IPS-20b (cell line): ENCODE measurements around the gene TCF4.

Source experiments
- H3K27ac ChIP-seq: one replicate; pipeline ENCODE4 v1.5.1; 2013; ENCODE audit warnings: low read length
- H3K27me3 ChIP-seq: 2 replicates; pipeline ENCODE4 v1.6.1; 2013; ENCODE audit warnings: mild to moderate bottlenecking, low read length, inconsistent platforms; ENCODE audit not compliant: insufficient read depth
- H3K36me3 ChIP-seq: 2 replicates; pipeline ENCODE4 v1.6.1; 2013; ENCODE audit warnings: low read depth, mild to moderate bottlenecking, inconsistent platforms, low read length, moderate library complexity; ENCODE audit not compliant: insufficient read depth
- H3K4me1 ChIP-seq: 2 replicates; pipeline ENCODE4 v1.6.1; 2013; ENCODE audit warnings: mild to moderate bottlenecking, control low read depth, inconsistent platforms, low read length, moderate library complexity; ENCODE audit not compliant: insufficient read depth
- H3K4me3 ChIP-seq: 2 replicates; pipeline ENCODE4 v1.5.1; 2013; ENCODE audit warnings: mild to moderate bottlenecking, low read length, inconsistent platforms
- H3K9ac ChIP-seq: 2 replicates; pipeline ENCODE4 v1.6.1; 2013; ENCODE audit warnings: low read depth, mild to moderate bottlenecking, inconsistent platforms, low read length, moderate library complexity
- H3K9me3 ChIP-seq: 2 replicates; pipeline ENCODE4 v1.6.1; 2013; ENCODE audit warnings: mild to moderate bottlenecking, low read depth, low read length, inconsistent platforms; ENCODE audit not compliant: insufficient read depth

Gene TCF4

DNA sequence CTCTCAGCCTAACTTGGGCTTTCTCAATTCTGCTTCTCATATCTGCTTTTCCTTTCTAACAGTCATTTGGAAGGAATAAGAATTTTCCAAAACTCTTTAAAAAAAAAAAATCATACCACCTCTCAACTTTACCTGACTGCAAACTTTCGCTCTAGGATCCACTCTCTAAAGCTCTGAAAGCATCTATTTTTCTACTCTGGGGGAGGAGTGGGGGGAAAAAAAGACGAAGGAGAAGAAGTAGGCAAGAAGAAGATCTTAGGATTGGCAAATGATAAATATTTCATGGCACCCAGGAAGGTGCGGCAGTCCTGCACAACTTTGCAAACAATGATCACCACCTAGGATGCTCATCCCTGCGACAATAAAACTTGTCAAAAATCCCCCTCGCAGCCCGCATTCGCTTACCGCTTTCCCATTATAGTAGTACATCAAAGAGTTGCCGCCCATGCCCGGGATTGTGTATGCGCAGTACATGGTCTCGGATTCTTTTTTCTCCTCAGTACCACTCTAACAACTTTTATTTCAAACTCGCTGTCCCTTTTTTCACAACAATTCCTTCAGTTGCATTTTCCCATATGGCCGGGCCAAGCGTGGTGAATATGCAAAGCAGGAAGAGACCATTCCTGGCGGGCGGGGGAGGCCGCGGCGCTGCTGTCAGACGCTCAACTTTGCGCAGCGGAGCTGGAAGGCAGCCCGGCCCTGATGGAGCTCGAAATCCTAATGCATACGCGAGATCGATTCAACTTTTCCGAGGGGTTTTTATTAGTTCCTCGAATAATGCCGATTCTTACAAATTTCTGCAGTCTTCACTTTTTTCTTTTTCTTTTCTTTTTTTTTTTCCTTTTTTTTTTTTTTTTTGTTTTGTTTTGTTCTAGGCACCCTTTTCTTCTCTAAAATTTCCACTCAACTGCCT lies 266.5 kb downstream of the TCF4 start:
- H3K27ac ChIP-seq: no peak overlapping the region
- H3K4me3 ChIP-seq: peak overlapping the region; percentile 78

DNA sequence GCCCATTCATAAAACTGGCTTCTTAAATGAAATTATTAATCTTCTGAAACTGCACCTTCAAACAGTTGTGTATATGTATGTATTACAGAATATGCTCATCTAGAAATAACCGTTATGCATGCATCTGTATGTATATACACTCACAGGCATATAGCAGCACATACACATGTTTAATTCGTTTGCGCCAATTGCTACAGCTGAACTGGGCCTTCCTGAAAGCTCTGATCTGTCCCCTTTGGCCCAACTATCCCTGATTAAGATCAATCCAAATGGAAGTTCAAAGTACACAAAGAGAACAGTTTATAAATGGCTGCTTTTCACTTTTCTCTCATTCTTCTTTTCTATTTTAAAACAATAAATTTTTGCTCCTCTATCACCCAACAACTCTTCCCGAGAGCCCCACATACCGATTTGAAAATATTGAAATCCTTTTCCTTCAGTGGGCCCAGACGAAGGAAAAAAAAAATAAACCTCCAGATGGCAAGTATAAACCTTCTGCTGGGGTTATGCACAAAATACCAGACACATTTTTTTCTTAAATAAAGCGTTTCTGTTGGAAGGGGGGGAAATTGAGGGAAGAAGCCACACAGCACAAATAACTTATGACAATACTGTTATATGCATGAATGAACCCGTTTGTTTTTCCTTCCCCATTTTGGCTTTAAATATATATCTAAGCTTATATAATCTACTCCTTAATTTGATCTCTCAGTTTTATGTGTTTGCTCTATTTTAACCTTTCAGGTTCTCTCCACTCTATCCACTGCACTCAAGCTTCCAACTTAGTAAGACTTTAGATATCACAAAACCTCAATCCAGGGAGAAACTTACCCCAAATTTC lies 267.3 kb downstream of the TCF4 start:
- Histone ChIP-seq H3K27me3 (no peaks in the 10 kb centered on the region), H3K9ac (no peak overlapping the region), H3K27ac (no peak overlapping the region), H3K36me3 (no peaks in the 10 kb centered on the region), H3K9me3 (no peaks in the 10 kb centered on the region), H3K4me1 (peaks cover 30% of the 10 kb centered on the region; the same call in 1 of the 2 replicates), H3K4me3 (peak overlapping the region; percentile 78)

More for the DNA sequence above, 266.5 kb downstream of the TCF4 start:
- no peaks in the 10 kb centered on the region for H3K36me3 ChIP-seq
- H3K4me1 ChIP-seq: peaks cover 23% of the 10 kb centered on the region; the same call in 1 of the 2 replicates
- H3K9ac ChIP-seq: peak overlapping the region; percentile 49; the same call in 1 of the 2 replicates
- no peaks in the 10 kb centered on the region for H3K27me3 ChIP-seq
- H3K9me3 ChIP-seq: no peaks in the 10 kb centered on the region

DNA sequence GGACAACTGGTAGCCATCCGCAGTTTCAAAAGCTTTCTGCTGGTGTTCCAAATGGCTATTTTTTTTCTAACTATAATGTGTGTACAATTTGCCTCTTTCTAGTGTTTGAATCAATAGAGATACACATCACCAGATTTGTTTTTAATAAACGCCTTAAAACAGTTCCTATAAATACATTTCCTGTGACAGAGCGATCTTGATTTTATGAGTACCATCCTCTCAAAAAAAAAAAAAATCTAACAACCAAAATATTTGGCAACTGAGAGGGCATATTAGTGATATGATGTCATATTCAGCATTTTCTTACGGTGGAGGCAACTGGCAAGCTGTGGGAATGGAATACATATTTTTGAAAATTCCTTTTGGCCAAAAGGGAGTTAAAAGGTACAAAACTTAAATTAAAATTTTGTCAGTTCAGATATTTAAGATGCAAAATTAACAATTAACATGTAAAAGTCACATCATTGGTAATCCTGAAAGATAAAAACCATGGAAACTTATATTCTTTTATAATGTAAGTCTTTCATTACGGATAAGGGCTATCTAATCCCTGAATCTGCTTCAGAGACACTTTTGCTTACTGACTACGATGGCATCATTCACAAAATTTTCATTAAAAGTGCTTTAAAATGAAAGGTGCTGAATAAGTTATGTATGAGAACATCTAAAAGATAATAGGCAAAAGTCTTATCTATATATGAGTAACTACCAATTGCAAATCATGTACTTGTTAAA lies 268.4 kb downstream of the TCF4 start:
- H3K9ac ChIP-seq: no peak overlapping the region
- no peak overlapping the region for H3K27ac ChIP-seq
- H3K9me3 ChIP-seq: no peaks in the 10 kb centered on the region
- no peaks in the 10 kb centered on the region for H3K36me3 ChIP-seq
- H3K4me1 ChIP-seq: peaks cover 39% of the 10 kb centered on the region
- no peaks in the 10 kb centered on the region for H3K27me3 ChIP-seq
- no peak overlapping the region for H3K4me3 ChIP-seq

DNA sequence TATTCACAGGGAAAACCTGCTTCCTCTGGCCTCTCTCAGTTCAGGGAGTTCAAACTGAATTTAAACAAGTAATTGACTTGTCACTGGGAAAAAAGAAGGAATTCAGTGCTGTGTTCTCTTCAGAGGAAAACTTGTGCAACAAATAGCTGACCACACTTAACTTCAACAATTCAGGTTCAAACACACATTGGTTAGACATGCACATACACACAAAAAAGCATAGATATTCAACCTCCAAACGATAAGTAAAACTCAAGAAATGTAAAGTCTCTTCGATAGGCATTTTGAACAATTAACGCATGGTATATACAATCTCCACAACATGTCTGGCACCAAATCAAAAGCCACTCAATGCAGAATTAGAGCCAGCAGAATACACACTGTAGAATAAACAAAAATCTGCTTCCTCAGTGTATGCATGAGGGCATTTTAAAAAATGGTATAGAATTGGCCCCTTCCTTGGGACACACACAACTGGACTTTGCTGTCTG lies 269.0 kb downstream of the TCF4 start:
- H3K27ac ChIP-seq: no peak overlapping the region
- no peaks in the 10 kb centered on the region for H3K36me3 ChIP-seq
- no peaks in the 10 kb centered on the region for H3K27me3 ChIP-seq
- no peak overlapping the region for H3K4me3 ChIP-seq
- no peak overlapping the region for H3K9ac ChIP-seq
- peaks cover 42% of the 10 kb centered on the region for H3K4me1 ChIP-seq
- no peaks in the 10 kb centered on the region for H3K9me3 ChIP-seq

DNA sequence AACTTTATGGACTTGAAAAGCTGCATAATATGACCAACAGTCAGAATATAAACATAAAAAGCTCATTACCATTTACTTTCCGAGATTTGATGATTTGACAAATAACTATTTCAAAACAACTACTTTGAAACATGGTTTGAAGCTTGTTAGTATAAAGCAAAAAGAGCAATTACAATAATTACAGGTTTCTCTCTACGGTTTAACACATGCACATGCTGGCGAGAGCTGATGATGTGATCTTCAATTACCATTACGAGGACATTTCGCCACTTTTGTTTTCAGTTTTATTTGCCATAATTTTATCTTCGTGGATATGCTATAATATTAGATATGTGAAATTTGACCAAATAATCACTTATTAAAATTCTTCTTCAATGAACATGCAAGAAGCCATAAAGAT lies 270.1 kb downstream of the TCF4 start:
- H3K4me1 ChIP-seq: peaks cover 44% of the 10 kb centered on the region
- H3K4me3 ChIP-seq: no peak overlapping the region

DNA sequence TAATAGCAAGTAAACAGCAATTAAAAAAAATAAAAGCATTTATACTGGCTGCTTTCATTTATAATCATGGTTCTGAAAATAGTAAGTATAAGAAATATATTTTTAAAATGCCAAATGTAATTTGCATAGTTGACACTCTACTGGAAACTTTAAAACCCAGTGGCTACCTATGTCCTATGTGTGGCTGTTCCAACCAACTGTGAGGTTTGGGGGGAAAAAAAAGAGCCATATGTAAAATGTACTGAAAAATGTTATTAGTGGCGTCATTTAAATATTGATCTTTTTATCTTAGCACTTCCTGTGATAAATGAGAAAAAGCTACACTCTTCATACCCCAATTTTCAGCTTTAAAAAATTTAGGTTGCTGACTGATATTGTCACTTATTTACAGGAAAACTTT lies 270.7 kb downstream of the TCF4 start:
- no peaks in the 10 kb centered on the region for H3K9me3 ChIP-seq
- no peak overlapping the region for H3K4me3 ChIP-seq
- H3K4me1 ChIP-seq: peaks cover 47% of the 10 kb centered on the region
- no peaks in the 10 kb centered on the region for H3K27me3 ChIP-seq
- H3K36me3 ChIP-seq: no peaks in the 10 kb centered on the region
- H3K9ac ChIP-seq: no peak overlapping the region
- no peak overlapping the region for H3K27ac ChIP-seq

More for the DNA sequence above, 270.1 kb downstream of the TCF4 start:
- no peaks in the 10 kb centered on the region for H3K27me3 ChIP-seq
- no peaks in the 10 kb centered on the region for H3K9me3 ChIP-seq
- no peak overlapping the region for H3K27ac ChIP-seq
- H3K36me3 ChIP-seq: no peaks in the 10 kb centered on the region
- no peak overlapping the region for H3K9ac ChIP-seq

DNA sequence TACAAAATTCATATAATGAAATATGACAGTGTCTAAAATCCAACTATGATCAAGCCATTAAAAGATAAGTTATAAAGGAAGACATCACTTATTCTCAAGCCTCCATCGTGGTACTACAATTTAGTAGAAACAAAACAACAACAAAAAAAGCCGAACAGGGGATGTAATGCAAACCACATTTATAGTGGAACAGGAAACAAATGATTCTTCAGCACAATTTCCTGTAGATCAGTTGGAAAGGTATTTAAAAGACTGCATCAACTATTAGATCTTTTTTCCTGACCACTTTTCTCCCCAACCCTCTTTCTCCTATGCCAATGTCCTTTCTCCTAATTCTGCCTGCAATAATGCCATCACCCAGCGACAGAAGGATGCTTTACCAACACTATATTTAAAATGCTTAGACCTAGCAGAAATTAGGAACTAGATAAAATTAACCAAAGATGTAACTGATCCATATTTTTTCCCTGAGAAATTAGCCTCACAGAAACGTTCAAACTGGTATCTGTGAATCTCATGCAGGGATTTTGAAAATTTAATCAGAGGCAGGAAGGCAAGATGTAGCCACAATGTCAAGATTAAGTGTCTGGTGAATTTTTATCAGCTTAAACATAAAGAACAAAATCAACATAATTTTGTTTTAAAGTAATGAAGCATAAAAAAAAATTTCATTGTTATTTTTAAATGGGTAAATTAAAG lies 271.4 kb downstream of the TCF4 start:
- Histone ChIP-seq H3K27me3 (no peaks in the 10 kb centered on the region), H3K36me3 (no peaks in the 10 kb centered on the region), H3K9ac (no peak overlapping the region), H3K27ac (no peak overlapping the region), H3K4me3 (no peak overlapping the region), H3K9me3 (no peaks in the 10 kb centered on the region), H3K4me1 (peaks cover 49% of the 10 kb centered on the region)

DNA sequence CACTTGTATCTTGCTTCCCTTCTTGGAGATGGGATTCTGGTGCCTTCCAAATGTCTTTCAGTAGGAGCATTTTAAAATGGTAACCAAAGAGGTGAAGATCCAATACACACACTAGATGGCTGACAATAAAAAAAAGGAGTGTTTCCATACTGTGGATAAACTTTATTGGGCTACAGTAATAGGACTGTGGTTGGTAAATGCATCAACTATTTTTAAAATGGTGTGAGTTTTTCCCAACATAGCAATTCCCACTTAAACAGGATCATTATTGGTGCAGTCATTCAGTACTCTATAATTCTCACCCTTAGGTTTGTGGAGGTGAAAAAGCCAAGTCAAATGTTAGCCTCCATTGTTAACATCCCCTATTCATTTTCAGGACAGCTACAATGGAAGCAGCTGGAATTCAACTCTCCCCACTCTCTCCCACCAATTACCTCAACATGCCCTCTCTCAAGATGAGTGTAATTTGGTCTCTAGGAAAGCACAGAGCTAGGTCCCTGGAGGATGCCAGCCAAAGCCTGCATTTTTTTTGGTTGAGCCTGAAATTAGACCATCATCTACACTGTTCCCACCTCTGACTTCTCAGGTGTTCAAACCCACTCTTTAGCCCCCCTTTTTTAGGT lies 273.3 kb downstream of the TCF4 start:
- peak overlapping the region; percentile 18; the same call in 1 of the 2 replicates for H3K4me3 ChIP-seq
- peak overlapping the region; percentile 21; the same call in 1 of the 2 replicates for H3K9ac ChIP-seq
- H3K4me1 ChIP-seq: peaks cover 49% of the 10 kb centered on the region
- no peaks in the 10 kb centered on the region for H3K9me3 ChIP-seq
- H3K27ac ChIP-seq: no peak overlapping the region
- H3K36me3 ChIP-seq: no peaks in the 10 kb centered on the region
- no peaks in the 10 kb centered on the region for H3K27me3 ChIP-seq

DNA sequence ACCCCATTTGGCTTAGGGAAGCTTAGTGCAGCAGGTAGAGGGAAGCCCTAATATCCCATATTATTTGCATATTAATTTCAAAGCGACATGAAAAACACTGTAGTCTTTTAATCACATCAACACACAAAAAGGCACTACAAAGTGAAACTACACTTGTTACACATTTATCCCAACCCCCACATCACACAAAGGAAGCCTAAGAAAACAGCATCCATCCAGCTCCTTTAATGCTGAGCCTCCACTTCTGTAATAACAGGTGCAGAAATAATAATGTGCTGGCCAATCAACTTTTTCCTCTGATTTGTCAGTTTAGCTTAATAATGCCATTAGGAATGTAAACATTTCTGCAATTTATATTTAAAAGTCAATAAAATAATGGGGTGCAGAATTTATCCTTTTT lies 274.0 kb downstream of the TCF4 start:
- H3K9me3 ChIP-seq: no peaks in the 10 kb centered on the region
- H3K36me3 ChIP-seq: no peaks in the 10 kb centered on the region
- H3K27ac ChIP-seq: no peak overlapping the region
- no peak overlapping the region; the same call in 1 of the 2 replicates for H3K4me3 ChIP-seq
- no peaks in the 10 kb centered on the region for H3K27me3 ChIP-seq
- H3K9ac ChIP-seq: no peak overlapping the region
- peaks cover 49% of the 10 kb centered on the region for H3K4me1 ChIP-seq

DNA sequence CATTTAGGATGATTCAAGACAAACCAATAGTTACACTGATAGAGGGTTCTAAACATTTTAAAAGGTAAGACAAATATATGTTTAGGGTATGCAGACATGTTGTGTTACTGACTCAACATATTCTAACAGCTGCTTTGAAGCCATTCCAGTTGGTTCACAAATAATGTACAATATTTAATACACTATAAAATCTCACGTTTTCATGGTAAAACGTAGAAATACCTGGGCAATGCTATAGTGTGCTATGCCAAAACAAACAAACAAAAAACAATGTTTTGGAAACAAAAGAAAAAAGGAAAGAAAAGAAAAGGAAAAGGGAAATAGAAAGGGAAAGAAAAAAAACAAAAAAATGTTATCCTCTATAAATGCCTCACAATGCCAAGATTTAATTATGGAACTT lies 277.1 kb downstream of the TCF4 start:
- Histone ChIP-seq H3K36me3 (no peaks in the 10 kb centered on the region), H3K9me3 (no peaks in the 10 kb centered on the region), H3K27me3 (no peaks in the 10 kb centered on the region), H3K4me3 (no peak overlapping the region), H3K9ac (no peak overlapping the region), H3K27ac (no peak overlapping the region), H3K4me1 (peaks cover 38% of the 10 kb centered on the region)
